Mesendoderm (in vitro differentiated cells): Measurements from ENCODE around the gene KRTAP1-4.
"Not testable (repeated sequence)": the region's sequence is repeated elsewhere in the genome, so short reads cannot be mapped to it uniquely, and the experiment has no call there.

Source experiments
- DNase-seq: peaks from one replicate; pipeline ENCODE4 v3.0.0; 2013
- H2AK5ac ChIP-seq: 2 replicates; pipeline ENCODE4 v1.6.1; 2013; ENCODE audit warnings: low read length, inconsistent platforms
- H2BK120ac ChIP-seq: 2 replicates; pipeline ENCODE4 v1.6.1; 2013; ENCODE audit warnings: low read depth, mild to moderate bottlenecking, low read length, moderate library complexity, mixed read lengths
- H2BK15ac ChIP-seq: replicated peaks from 2 replicates; pipeline ENCODE4 v1.6.1; 2013; ENCODE audit warnings: low read depth, mild to moderate bottlenecking, moderate library complexity
- H2BK5ac ChIP-seq: 2 replicates; pipeline ENCODE4 v1.6.1; 2013; ENCODE audit warnings: low read length, inconsistent platforms
- H3K18ac ChIP-seq: 2 replicates; pipeline ENCODE4 v1.6.1; 2013; ENCODE audit warnings: mild to moderate bottlenecking, low read length, mixed read lengths
- H3K23ac ChIP-seq: one replicate; pipeline ENCODE4 v1.6.1; 2013; ENCODE audit warnings: low read length
- H3K27ac ChIP-seq: 2 replicates; pipeline ENCODE4 v1.5.1; 2013; ENCODE audit warnings: low read depth, mild to moderate bottlenecking, inconsistent platforms, low read length, moderate library complexity
- H3K27me3 ChIP-seq: 2 replicates; pipeline ENCODE4 v1.6.1; 2013; ENCODE audit warnings: low read length, control low read depth, mild to moderate bottlenecking, inconsistent platforms; ENCODE audit not compliant: insufficient read depth, poor library complexity
- H3K36me3 ChIP-seq: 2 replicates; pipeline ENCODE4 v1.6.1; 2013; ENCODE audit warnings: low read length, inconsistent platforms; ENCODE audit not compliant: control insufficient read depth, insufficient read depth
- H3K4ac ChIP-seq: one replicate; pipeline ENCODE4 v1.6.1; 2013; ENCODE audit warnings: low read depth, mild to moderate bottlenecking, low read length, moderate library complexity
- H3K4me1 ChIP-seq: 2 replicates; pipeline ENCODE4 v1.6.1; 2013; ENCODE audit warnings: low read depth, low read length, inconsistent platforms; ENCODE audit not compliant: control insufficient read depth
- H3K4me2 ChIP-seq: 2 replicates; pipeline ENCODE4 v1.6.1; 2013; ENCODE audit warnings: low read length
- H3K4me3 ChIP-seq: 2 replicates; pipeline ENCODE4 v1.5.1; 2013; ENCODE audit warnings: mild to moderate bottlenecking, low read length
- H3K56ac ChIP-seq: one replicate; pipeline ENCODE4 v1.6.1; 2013; ENCODE audit warnings: low read length
- H3K79me1 ChIP-seq: 2 replicates; pipeline ENCODE4 v1.6.1; 2013; ENCODE audit warnings: low read length, inconsistent platforms
- H3K79me2 ChIP-seq: 2 replicates; pipeline ENCODE4 v1.6.1; 2013; ENCODE audit warnings: mild to moderate bottlenecking, low read length; ENCODE audit not compliant: control insufficient read depth, insufficient read depth
- H3K9ac ChIP-seq: 2 replicates; pipeline ENCODE4 v1.6.1; 2013; ENCODE audit warnings: low read length, inconsistent platforms
- H4K5ac ChIP-seq: one replicate; pipeline ENCODE4 v1.6.1; 2013; ENCODE audit warnings: low read length
- H4K8ac ChIP-seq: one replicate; pipeline ENCODE4 v1.6.1; 2013; ENCODE audit warnings: low read depth, mild to moderate bottlenecking, control low read depth, low read length, moderate library complexity
- WGBS: extraction: QIAGEN DNeasy Blood & Tissue Kit; methylation state at CpG from one replicate; pipeline ENCODE4 v1.1.7; 2013; ENCODE audit warnings: low lambda C conversion rate, missing lambda C conversion rate; ENCODE audit not compliant: insufficient coverage; ENCODE audit errors: extremely low coverage; 5-methylcytosine and 5-hydroxymethylcytosine counted together

KRTAP1-4 gene

DNA sequence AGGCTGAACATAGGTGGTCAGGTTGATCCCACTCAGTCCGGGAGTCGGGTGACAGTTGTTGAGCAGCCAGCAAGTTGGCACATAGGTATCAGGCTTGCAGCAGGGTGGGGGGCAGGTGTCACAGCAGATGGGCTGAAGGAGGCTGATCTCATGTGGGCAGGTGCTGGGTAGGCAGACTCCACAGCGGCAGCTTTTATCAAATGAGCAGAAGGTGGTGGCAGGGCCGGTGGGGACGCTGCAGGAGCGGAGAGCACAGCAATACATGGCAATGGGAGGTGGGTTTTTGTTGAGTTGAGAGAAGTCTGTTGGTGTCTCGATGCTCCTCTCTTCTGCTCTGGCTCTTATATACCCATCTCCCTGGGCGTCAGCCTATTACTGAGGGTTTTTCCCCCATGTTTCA, 21.2 kb downstream of the KRTAP1-4 start, which contains the start of gene KRTAP3-1:
Gene KRTAP3-1 (minus strand): TSS at position 318 of the 400 bp plus-strand sequence. CDS start 54 bp downstream, at position 264.
- Histone ChIP-seq H3K18ac (no peak within 1 kb of the TSS), H3K9ac (no peak within 1 kb of the TSS), H3K79me1 (no peaks in the 10 kb centered on the region), H4K8ac (no peak within 1 kb of the TSS), H3K56ac (no peak within 1 kb of the TSS), H2BK15ac (no peak within 1 kb of the TSS), H3K27ac (no peak within 1 kb of the TSS), H3K79me2 (no peaks in the 10 kb centered on the region), H2BK5ac (no peak within 1 kb of the TSS), H2AK5ac (no peak within 1 kb of the TSS), H2BK120ac (no peak within 1 kb of the TSS), H3K4me2 (no peak within 1 kb of the TSS), H4K5ac (no peak within 1 kb of the TSS), H3K23ac (no peak within 1 kb of the TSS), H3K27me3 (no peaks in the 10 kb centered on the region), H3K4me1 (no peaks in the 10 kb centered on the region), H3K36me3 (no peaks in the 10 kb centered on the region), H3K4ac (no peak within 1 kb of the TSS), H3K4me3 (no peak within 1 kb of the TSS)
- no peak for DNase-seq
- no CpG with 5 or more reads among the region's 8 CpGs for WGBS

DNA sequence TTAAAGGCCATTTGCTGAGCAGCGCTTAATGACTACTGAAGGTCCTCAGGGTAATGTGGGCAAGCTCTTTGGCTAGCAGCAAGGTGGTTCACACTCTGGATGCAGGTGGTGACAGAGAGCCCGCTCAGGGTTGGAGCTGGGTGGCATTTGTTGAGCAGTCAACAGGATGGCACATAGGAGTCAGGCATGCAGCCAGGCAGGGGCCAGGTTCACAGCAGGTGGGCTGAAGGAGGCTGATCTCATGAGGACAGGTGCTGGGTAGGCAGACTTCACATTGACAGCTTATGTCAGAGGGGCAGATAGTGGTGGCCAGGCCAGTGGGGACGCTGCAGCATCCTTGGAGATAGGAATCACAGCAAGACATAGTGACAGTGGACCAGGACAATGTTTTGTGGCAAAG, 25.6 kb downstream of the KRTAP1-4 start:
- no peak overlapping the region for H3K56ac ChIP-seq

DNA sequence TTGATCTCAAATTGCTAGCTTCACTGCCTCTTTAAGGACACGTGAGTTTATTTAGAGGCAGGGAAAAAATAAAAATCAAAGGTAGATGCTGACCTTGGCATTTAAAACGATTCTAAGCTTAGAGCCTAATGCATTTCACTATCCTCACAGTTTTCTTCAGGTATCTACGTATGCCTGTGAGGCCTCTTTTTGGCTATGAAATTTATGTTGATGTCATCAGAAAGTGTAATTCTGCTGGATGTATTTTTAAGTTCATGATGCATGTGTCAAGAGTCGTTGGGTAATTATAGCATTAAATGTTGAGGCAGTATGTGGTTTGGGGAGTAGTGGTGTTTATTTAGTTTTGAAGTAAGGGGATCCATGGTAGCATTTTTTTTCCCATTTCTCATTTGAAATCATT, 26.1 kb downstream of the KRTAP1-4 start:
- no peak overlapping the region for H4K5ac ChIP-seq
- no peak overlapping the region for H3K23ac ChIP-seq
- H3K18ac ChIP-seq, result no peak overlapping the region
- no peak overlapping the region for H3K56ac ChIP-seq
- no peak overlapping the region for H2BK120ac ChIP-seq
- no peaks in the 10 kb centered on the region for H3K79me2 ChIP-seq
- no peaks in the 10 kb centered on the region for H3K4me1 ChIP-seq
- DNase-seq, result no peak
- H3K4ac ChIP-seq, result no peak overlapping the region
- H3K4me3 ChIP-seq, result no peak overlapping the region
- no peaks in the 10 kb centered on the region for H3K79me1 ChIP-seq
- no peak overlapping the region for H4K8ac ChIP-seq
- H3K4me2 ChIP-seq, result no peak overlapping the region
- no peak overlapping the region for H2BK15ac ChIP-seq
- no peaks in the 10 kb centered on the region for H3K36me3 ChIP-seq
- no peak overlapping the region for H3K9ac ChIP-seq
- H3K27me3 ChIP-seq, result no peaks in the 10 kb centered on the region
- 100% methylated on average over 1 of the region's 4 CpGs for WGBS
- H2BK5ac ChIP-seq, result no peak overlapping the region
- H3K27ac ChIP-seq, result no peak overlapping the region
- no peak overlapping the region for H2AK5ac ChIP-seq

More for the DNA sequence above, 25.6 kb downstream of the KRTAP1-4 start:
- Histone ChIP-seq H3K4ac (no peak overlapping the region), H2AK5ac (no peak overlapping the region), H2BK5ac (no peak overlapping the region), H3K27ac (no peak overlapping the region), H3K23ac (no peak overlapping the region), H3K9ac (no peak overlapping the region), H4K5ac (no peak overlapping the region), H3K79me1 (no peaks in the 10 kb centered on the region), H3K4me1 (no peaks in the 10 kb centered on the region), H2BK15ac (no peak overlapping the region), H3K18ac (no peak overlapping the region), H3K4me3 (no peak overlapping the region), H3K36me3 (no peaks in the 10 kb centered on the region), H2BK120ac (no peak overlapping the region), H3K27me3 (no peaks in the 10 kb centered on the region), H3K79me2 (no peaks in the 10 kb centered on the region), H3K4me2 (no peak overlapping the region), H4K8ac (no peak overlapping the region)
- no CpG with 5 or more reads among the region's 3 CpGs for WGBS
- DNase-seq, result no peak

DNA sequence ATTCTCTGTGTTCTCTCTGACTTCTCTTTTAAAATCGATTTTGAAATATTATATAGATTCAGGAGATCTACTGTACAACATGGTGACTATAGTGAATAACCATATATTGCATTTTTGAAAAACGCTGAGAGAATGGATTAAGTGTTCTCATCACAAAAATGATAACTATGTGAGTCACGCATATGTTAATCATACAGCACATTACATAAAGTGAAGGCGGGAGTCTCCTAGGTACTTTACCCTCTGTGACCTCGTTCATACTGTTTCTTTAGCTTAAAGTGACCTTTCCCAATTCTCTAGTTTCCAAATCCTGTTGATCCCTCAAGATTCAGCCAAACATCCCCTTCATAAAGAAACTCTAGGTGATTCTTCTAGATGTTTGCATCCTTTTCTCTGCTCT, 27.2 kb downstream of the KRTAP1-4 start:
- Histone ChIP-seq H3K79me1 (no peaks in the 10 kb centered on the region), H4K5ac (no peak overlapping the region), H3K4me3 (no peak overlapping the region), H2BK120ac (no peak overlapping the region), H3K27me3 (no peaks in the 10 kb centered on the region), H2AK5ac (no peak overlapping the region), H3K36me3 (no peaks in the 10 kb centered on the region), H3K23ac (no peak overlapping the region), H3K79me2 (no peaks in the 10 kb centered on the region), H4K8ac (no peak overlapping the region), H3K4me1 (no peaks in the 10 kb centered on the region), H3K4ac (no peak overlapping the region), H3K27ac (no peak overlapping the region), H3K18ac (no peak overlapping the region), H3K4me2 (no peak overlapping the region), H2BK15ac (no peak overlapping the region), H3K56ac (no peak overlapping the region), H3K9ac (no peak overlapping the region), H2BK5ac (no peak overlapping the region)
- DNase-seq, result no peak
- no CpG with 5 or more reads among the region's 5 CpGs for WGBS

DNA sequence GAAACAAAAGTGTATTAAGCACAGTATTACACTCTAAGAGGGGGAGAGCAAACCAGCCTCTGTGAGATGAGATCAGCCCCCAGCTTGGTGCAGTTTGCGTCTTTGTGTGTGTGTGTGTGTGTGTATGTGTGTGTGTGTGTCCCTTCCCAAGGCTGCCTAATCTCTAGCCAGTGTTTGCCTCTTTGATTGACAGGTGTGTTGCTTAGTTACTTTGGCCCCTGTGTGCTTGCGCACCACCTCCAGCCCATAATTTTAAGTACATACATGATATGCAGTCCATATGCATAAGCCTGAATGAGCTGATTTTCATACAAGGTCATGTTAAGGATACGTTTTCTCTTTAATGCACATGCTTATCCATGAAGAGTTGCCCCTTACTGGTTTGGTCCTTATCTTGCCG, 28.2 kb downstream of the KRTAP1-4 start:
- no peaks in the 10 kb centered on the region for H3K27me3 ChIP-seq
- H2AK5ac ChIP-seq, result no peak overlapping the region
- H2BK15ac ChIP-seq, result no peak overlapping the region
- H3K4me3 ChIP-seq, result no peak overlapping the region
- H3K79me2 ChIP-seq, result no peaks in the 10 kb centered on the region
- no CpG with 5 or more reads among the region's 4 CpGs for WGBS
- H2BK120ac ChIP-seq, result no peak overlapping the region
- H3K9ac ChIP-seq, result no peak overlapping the region
- H2BK5ac ChIP-seq, result no peak overlapping the region
- no peak overlapping the region for H3K18ac ChIP-seq
- H3K4ac ChIP-seq, result no peak overlapping the region
- no peak overlapping the region for H4K5ac ChIP-seq
- no peak overlapping the region for H4K8ac ChIP-seq
- no peak for DNase-seq
- no peaks in the 10 kb centered on the region for H3K36me3 ChIP-seq
- no peak overlapping the region for H3K27ac ChIP-seq
- no peaks in the 10 kb centered on the region for H3K4me1 ChIP-seq
- H3K56ac ChIP-seq, result no peak overlapping the region
- H3K4me2 ChIP-seq, result no peak overlapping the region
- H3K23ac ChIP-seq, result no peak overlapping the region
- no peaks in the 10 kb centered on the region for H3K79me1 ChIP-seq

DNA sequence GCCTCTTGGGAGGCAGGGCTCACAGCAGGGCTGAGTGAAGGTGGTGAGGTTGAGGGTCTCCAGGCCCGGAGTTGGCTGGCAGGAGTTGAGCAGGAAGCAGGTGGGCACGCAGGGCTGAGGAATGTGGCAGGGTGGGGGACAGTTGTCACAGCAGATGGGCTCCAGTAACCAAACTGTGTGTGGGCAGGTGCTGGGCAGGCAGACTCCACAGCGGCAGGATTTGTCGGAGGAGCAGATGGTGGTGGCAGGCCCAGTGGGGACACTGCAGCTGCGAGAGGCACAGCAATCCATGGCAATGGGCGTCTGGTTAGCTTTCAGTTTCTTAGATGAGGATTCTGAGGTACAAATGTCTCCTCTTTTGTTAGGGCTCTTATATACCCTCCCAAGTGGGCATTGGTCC, 30.4 kb downstream of the KRTAP1-4 start, which contains the start of gene KRTAP3-2:
Gene KRTAP3-2 (minus strand): TSS at position 344 of the 400 bp plus-strand sequence. CDS start 53 bp downstream, at position 291.
- H3K4me2 ChIP-seq, H4K5ac ChIP-seq, H3K36me3 ChIP-seq, H3K4me1 ChIP-seq, H3K79me1 ChIP-seq, H3K4me3 ChIP-seq, H3K9ac ChIP-seq, H3K27me3 ChIP-seq, H2AK5ac ChIP-seq, DNase-seq, H2BK15ac ChIP-seq, H4K8ac ChIP-seq, H3K18ac ChIP-seq, H2BK5ac ChIP-seq, H2BK120ac ChIP-seq, H3K4ac ChIP-seq, H3K27ac ChIP-seq, H3K23ac ChIP-seq, H3K79me2 ChIP-seq, H3K56ac ChIP-seq: not testable (repeated sequence)
- WGBS, result no CpG with 5 or more reads among the region's 6 CpGs
